Activated CD4-positive, alpha-beta memory T cell treated with anti-CD3 and anti-CD28 coated beads for 36 hours (primary cell): Measurements from ENCODE around the gene GOLGA8S. TPM values are rescaled to one million over a fixed set of nuclear protein-coding genes. Genes with fewer than 3 reads are reported as not detected.
"Not testable (repeated sequence)": the region's sequence is repeated elsewhere in the genome, so short reads cannot be mapped to it uniquely, and the experiment has no call there.

Experiments
- CTCF ChIA-PET: fragments of 350-600 bp; sonication (Branson Sonifier 250); formaldehyde crosslinking; loops from one replicate; lab custom pipeline; 2021; ENCODE audit warnings: antibody characterized with exemption, inconsistent platforms; lab: Charles Lee
- POLR2A ChIA-PET: fragments of 350-600 bp; sonication (Branson Sonifier 250); formaldehyde crosslinking; loops from one replicate; lab custom pipeline; 2021; ENCODE audit warnings: antibody characterized with exemption; lab: Charles Lee
- DNase-seq: peaks from one replicate; pipeline ENCODE4 v3.0.0-alpha.2; 2020
- H3K27ac Mint-ChIP-seq: one replicate; pipeline ENCODE4 v1.8.0; 2021; ENCODE audit warnings: mixed read lengths
- H3K27me3 Mint-ChIP-seq: one replicate; pipeline ENCODE4 v1.8.0; 2021; ENCODE audit warnings: mixed read lengths
- H3K36me3 Mint-ChIP-seq: one replicate; pipeline ENCODE4 v1.8.0; 2021; ENCODE audit warnings: mixed read lengths
- H3K4me1 Mint-ChIP-seq: one replicate; pipeline ENCODE4 v1.8.0; 2021; ENCODE audit warnings: low read depth, mixed read lengths
- H3K4me3 Mint-ChIP-seq: one replicate; pipeline ENCODE4 v1.8.0; 2021; ENCODE audit warnings: mild to moderate bottlenecking, mixed read lengths
- H3K9me3 Mint-ChIP-seq: one replicate; pipeline ENCODE4 v1.8.0; 2021; ENCODE audit warnings: mixed read lengths
- intact Hi-C: fragments of 100-400 bp; cut with micrococcal nuclease; formaldehyde crosslinking; loops from one replicate; pipeline ENCODE4 v1.15.1; 2023
- total RNA-seq, 2 experiments: library from RNA; stranded (reverse); gene quantifications; one replicate each; pipeline ENCODE4 v1.2.3, GENCODE V29; 2021

GOLGA8S gene
- total RNA-seq, 2 experiments from 2014 or later: 0.05 TPM; not detected in 1

- DNase-seq, H3K27me3 Mint-ChIP-seq, H3K9me3 Mint-ChIP-seq, H3K27ac Mint-ChIP-seq, intact Hi-C loops, H3K4me3 Mint-ChIP-seq, H3K4me1 Mint-ChIP-seq, H3K36me3 Mint-ChIP-seq, POLR2A ChIA-PET, CTCF ChIA-PET: not testable (repeated sequence)
These were observed 19.7 kb downstream of the GOLGA8S start for GRCh38 chr15:23374226-23374625.

- H3K36me3 Mint-ChIP-seq, H3K27me3 Mint-ChIP-seq, H3K27ac Mint-ChIP-seq, intact Hi-C loops, H3K4me3 Mint-ChIP-seq, H3K4me1 Mint-ChIP-seq, CTCF ChIA-PET, POLR2A ChIA-PET, DNase-seq, H3K9me3 Mint-ChIP-seq: not testable (repeated sequence)
These were observed 24.4 kb downstream of the GOLGA8S start for GRCh38 chr15:23378946-23379345.

GRCh38 chr15:23380700-23381099, 26.2 kb downstream of the GOLGA8S start:
- intact Hi-C loops, H3K4me1 Mint-ChIP-seq, H3K4me3 Mint-ChIP-seq, H3K27ac Mint-ChIP-seq, POLR2A ChIA-PET, H3K27me3 Mint-ChIP-seq, DNase-seq, H3K9me3 Mint-ChIP-seq, CTCF ChIA-PET, H3K36me3 Mint-ChIP-seq: not testable (repeated sequence)

GRCh38 chr15:23381192-23381591, 26.6 kb downstream of the GOLGA8S start:
- CTCF ChIA-PET, H3K4me3 Mint-ChIP-seq, H3K27ac Mint-ChIP-seq, DNase-seq, H3K27me3 Mint-ChIP-seq, H3K4me1 Mint-ChIP-seq, POLR2A ChIA-PET, intact Hi-C loops, H3K36me3 Mint-ChIP-seq, H3K9me3 Mint-ChIP-seq: not testable (repeated sequence)

GRCh38 chr15:23384371-23384770, 29.8 kb downstream of the GOLGA8S start:
- no peak overlapping the region for H3K4me3 Mint-ChIP-seq
- no peaks in the 10 kb centered on the region for H3K9me3 Mint-ChIP-seq
- H3K4me1 Mint-ChIP-seq: no peaks in the 10 kb centered on the region
- POLR2A ChIA-PET: no interaction called here
- no peak for DNase-seq
- intact Hi-C loops: no loop called here
- no peak overlapping the region for H3K27ac Mint-ChIP-seq
- peaks cover 3% of the 10 kb centered on the region for H3K27me3 Mint-ChIP-seq
- CTCF ChIA-PET: no interaction called here
- H3K36me3 Mint-ChIP-seq: no peaks in the 10 kb centered on the region

GRCh38 chr15:23385886-23386430, 31.4 kb downstream of the GOLGA8S start:
- no peak for DNase-seq
- H3K36me3 Mint-ChIP-seq: no peaks in the 10 kb centered on the region
- no peaks in the 10 kb centered on the region for H3K4me1 Mint-ChIP-seq
- H3K27ac Mint-ChIP-seq: no peak overlapping the region
- ChIA-PET POLR2A (no interaction called here), CTCF (no interaction called here)
- no peak overlapping the region for H3K4me3 Mint-ChIP-seq
- intact Hi-C loops: no loop called here
- H3K27me3 Mint-ChIP-seq: peaks cover 3% of the 10 kb centered on the region
- H3K9me3 Mint-ChIP-seq: no peaks in the 10 kb centered on the region

- Mint-ChIP-seq H3K36me3 (no peaks in the 10 kb centered on the region), H3K4me1 (no peaks in the 10 kb centered on the region), H3K27ac (no peak overlapping the region), H3K27me3 (peaks cover 4% of the 10 kb centered on the region), H3K9me3 (no peaks in the 10 kb centered on the region), H3K4me3 (no peak overlapping the region)
- ChIA-PET POLR2A (no interaction called here), CTCF (no interaction called here)
- intact Hi-C loops: no loop called here
- DNase-seq: no peak
These were observed 33.2 kb downstream of the GOLGA8S start for GRCh38 chr15:23387621-23388190.

- H3K4me1 Mint-ChIP-seq: no peaks in the 10 kb centered on the region
- H3K27ac Mint-ChIP-seq: no peak overlapping the region
- POLR2A ChIA-PET: no interaction called here
- no peak for DNase-seq
- no peak overlapping the region for H3K4me3 Mint-ChIP-seq
- H3K36me3 Mint-ChIP-seq: no peaks in the 10 kb centered on the region
- CTCF ChIA-PET: no interaction called here
- no peaks in the 10 kb centered on the region for H3K9me3 Mint-ChIP-seq
- H3K27me3 Mint-ChIP-seq: peaks cover 1% of the 10 kb centered on the region
- intact Hi-C loops: no loop called here
These were observed 40.6 kb downstream of the GOLGA8S start for GRCh38 chr15:23395030-23395692.

- intact Hi-C loops: no loop called here
- CTCF ChIA-PET: no interaction called here
- POLR2A ChIA-PET: no interaction called here
- no peaks in the 10 kb centered on the region for H3K36me3 Mint-ChIP-seq
- H3K4me1 Mint-ChIP-seq: no peaks in the 10 kb centered on the region
- H3K27ac Mint-ChIP-seq: no peak overlapping the region
- H3K4me3 Mint-ChIP-seq: no peak overlapping the region
- no peak for DNase-seq
- no peaks in the 10 kb centered on the region for H3K9me3 Mint-ChIP-seq
- H3K27me3 Mint-ChIP-seq: peaks cover 4% of the 10 kb centered on the region
These were observed 41.3 kb downstream of the GOLGA8S start for GRCh38 chr15:23395832-23396231.

GRCh38 chr15:23397779-23398178, 43.2 kb downstream of the GOLGA8S start:
- DNase-seq: no peak
- Mint-ChIP-seq H3K27me3 (peaks cover 2% of the 10 kb centered on the region), H3K4me3 (no peak overlapping the region), H3K27ac (no peak overlapping the region), H3K9me3 (no peaks in the 10 kb centered on the region), H3K4me1 (no peaks in the 10 kb centered on the region), H3K36me3 (no peaks in the 10 kb centered on the region)
- intact Hi-C loops: no loop called here
- POLR2A ChIA-PET: no interaction called here
- CTCF ChIA-PET: no interaction called here

- H3K4me3 Mint-ChIP-seq, CTCF ChIA-PET, H3K36me3 Mint-ChIP-seq, H3K27ac Mint-ChIP-seq, H3K4me1 Mint-ChIP-seq, H3K9me3 Mint-ChIP-seq, H3K27me3 Mint-ChIP-seq, POLR2A ChIA-PET, intact Hi-C loops, DNase-seq: not testable (repeated sequence)
These were observed 43.8 kb downstream of the GOLGA8S start for GRCh38 chr15:23398357-23398756.

GRCh38 chr15:23399207-23399606, 44.7 kb downstream of the GOLGA8S start:
- H3K4me3 Mint-ChIP-seq, POLR2A ChIA-PET, CTCF ChIA-PET, intact Hi-C loops, H3K4me1 Mint-ChIP-seq, H3K27me3 Mint-ChIP-seq, DNase-seq, H3K27ac Mint-ChIP-seq, H3K9me3 Mint-ChIP-seq, H3K36me3 Mint-ChIP-seq: not testable (repeated sequence)

GRCh38 chr15:23401627-23402026, 47.1 kb downstream of the GOLGA8S start:
- ChIA-PET POLR2A (no interaction called here), CTCF (no interaction called here)
- Mint-ChIP-seq H3K4me3 (no peak overlapping the region), H3K27ac (no peak overlapping the region), H3K4me1 (no peaks in the 10 kb centered on the region), H3K36me3 (no peaks in the 10 kb centered on the region), H3K9me3 (no peaks in the 10 kb centered on the region), H3K27me3 (peaks cover 2% of the 10 kb centered on the region)
- intact Hi-C loops: no loop called here
- no peak for DNase-seq
